ENCODE results near the gene KCNAB1. TPM values are rescaled to one million over a fixed set of nuclear protein-coding genes. Genes with fewer than 3 reads are reported as not detected.

The KCNAB1 gene
- total RNA-seq, 2 donors from 2014 or later: 0.49 to 0.81 TPM

DNA sequence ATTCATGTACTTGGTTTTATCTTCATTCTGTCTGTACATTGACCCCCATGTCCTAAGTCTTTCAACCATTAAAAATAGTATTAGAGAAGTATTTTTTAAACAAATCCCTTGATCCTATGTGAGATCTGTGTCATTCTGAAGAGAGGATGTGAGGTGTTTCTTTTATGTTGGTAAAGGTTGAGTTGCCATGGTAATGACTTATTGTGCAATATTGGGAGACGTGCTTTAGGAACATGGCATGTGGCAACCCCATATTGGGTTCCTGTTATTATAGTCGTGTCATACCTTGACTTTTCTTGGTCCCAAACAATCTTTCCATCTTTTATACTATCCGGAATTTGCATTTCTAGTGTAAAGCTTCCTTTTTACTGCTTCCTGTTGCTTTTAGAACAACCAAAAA is 203.1 kb downstream of the KCNAB1 start:
- DNase-seq: no peak
- H3K9me3 Mint-ChIP-seq: no peaks in the 10 kb centered on the region
- no peak overlapping the region for H3K27ac ChIP-seq (ENCODE audit: low read depth, low read length)
- no peak overlapping the region for H3K9ac ChIP-seq (ENCODE audit: extremely low read depth, low read length, poor library complexity, severe bottlenecking)
- H3K36me3 Mint-ChIP-seq (ENCODE audit: low read depth): no peaks in the 10 kb centered on the region
- H3K4me1 Mint-ChIP-seq: no peaks in the 10 kb centered on the region
- no peaks in the 10 kb centered on the region for H3K9me3 ChIP-seq (ENCODE audit: control insufficient read depth, low read length)
- H3K4me3 ChIP-seq (ENCODE audit: low read length): no peak overlapping the region
- H3K4me3 Mint-ChIP-seq: no peak overlapping the region
- H3K27me3 ChIP-seq (ENCODE audit: control insufficient read depth, insufficient read depth, low read length, poor library complexity, severe bottlenecking): no peaks in the 10 kb centered on the region
- H3K27ac Mint-ChIP-seq: no peak overlapping the region
- H3K36me3 ChIP-seq (ENCODE audit: control insufficient read depth, insufficient read depth, low read length): no peaks in the 10 kb centered on the region
- TF ChIP-seq, protein P1, sequence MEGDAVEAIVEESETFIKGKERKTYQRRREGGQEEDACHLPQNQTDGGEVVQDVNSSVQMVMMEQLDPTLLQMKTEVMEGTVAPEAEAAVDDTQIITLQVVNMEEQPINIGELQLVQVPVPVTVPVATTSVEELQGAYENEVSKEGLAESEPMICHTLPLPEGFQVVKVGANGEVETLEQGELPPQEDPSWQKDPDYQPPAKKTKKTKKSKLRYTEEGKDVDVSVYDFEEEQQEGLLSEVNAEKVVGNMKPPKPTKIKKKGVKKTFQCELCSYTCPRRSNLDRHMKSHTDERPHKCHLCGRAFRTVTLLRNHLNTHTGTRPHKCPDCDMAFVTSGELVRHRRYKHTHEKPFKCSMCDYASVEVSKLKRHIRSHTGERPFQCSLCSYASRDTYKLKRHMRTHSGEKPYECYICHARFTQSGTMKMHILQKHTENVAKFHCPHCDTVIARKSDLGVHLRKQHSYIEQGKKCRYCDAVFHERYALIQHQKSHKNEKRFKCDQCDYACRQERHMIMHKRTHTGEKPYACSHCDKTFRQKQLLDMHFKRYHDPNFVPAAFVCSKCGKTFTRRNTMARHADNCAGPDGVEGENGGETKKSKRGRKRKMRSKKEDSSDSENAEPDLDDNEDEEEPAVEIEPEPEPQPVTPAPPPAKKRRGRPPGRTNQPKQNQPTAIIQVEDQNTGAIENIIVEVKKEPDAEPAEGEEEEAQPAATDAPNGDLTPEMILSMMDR (conservative IDR thresholded peaks at IDR 0.05): no peak
- no peaks in the 10 kb centered on the region for H3K27me3 Mint-ChIP-seq (ENCODE audit: insufficient read depth)
- WGBS, 2 experiments (ENCODE audit: insufficient coverage in 1 of 2, insufficient read length in 1 of 2): 87 to 94% methylated on average over 2 to 3 of the region's 3 CpGs
- no peaks in the 10 kb centered on the region for H3K4me1 ChIP-seq (ENCODE audit: control insufficient read depth, insufficient read depth, low read length)

DNA sequence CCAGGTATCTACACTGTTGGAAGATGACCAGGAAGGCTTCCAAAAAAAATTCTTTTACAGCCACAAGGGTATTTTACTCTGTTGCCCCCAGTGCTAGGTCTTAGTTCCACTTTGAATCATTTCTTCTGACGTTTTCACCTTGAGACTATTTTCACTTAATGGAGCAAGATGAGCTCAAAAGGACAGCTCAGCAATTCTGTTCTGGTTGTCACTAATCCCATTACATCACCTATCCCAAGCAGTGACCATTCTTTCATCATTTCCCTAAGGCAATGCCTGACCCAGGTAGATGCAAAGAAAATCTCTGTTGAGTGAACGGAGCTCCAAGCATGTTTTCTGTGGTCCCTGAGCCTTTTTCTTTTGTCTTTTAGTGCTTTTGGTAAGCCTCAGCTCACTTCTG is 210.0 kb downstream of the KCNAB1 start:
- no peaks in the 10 kb centered on the region for H3K9me3 Mint-ChIP-seq
- no peaks in the 10 kb centered on the region for H3K4me1 Mint-ChIP-seq
- no peak overlapping the region for H3K27ac ChIP-seq (ENCODE audit: low read depth, low read length)
- H3K27me3 Mint-ChIP-seq (ENCODE audit: insufficient read depth): no peaks in the 10 kb centered on the region
- H3K36me3 Mint-ChIP-seq (ENCODE audit: low read depth): no peaks in the 10 kb centered on the region
- no peaks in the 10 kb centered on the region for H3K4me1 ChIP-seq (ENCODE audit: control insufficient read depth, insufficient read depth, low read length)
- no peak overlapping the region for H3K9ac ChIP-seq (ENCODE audit: extremely low read depth, low read length, poor library complexity, severe bottlenecking)
- WGBS, 2 experiments (ENCODE audit: insufficient coverage in 1 of 2, insufficient read length in 1 of 2): 82 to 100% methylated on average over 2 of the region's 2 CpGs
- H3K9me3 ChIP-seq (ENCODE audit: control insufficient read depth, low read length): no peaks in the 10 kb centered on the region
- no peaks in the 10 kb centered on the region for H3K27me3 ChIP-seq (ENCODE audit: control insufficient read depth, insufficient read depth, low read length, poor library complexity, severe bottlenecking)
- H3K36me3 ChIP-seq (ENCODE audit: control insufficient read depth, insufficient read depth, low read length): no peaks in the 10 kb centered on the region
- H3K27ac Mint-ChIP-seq: no peak overlapping the region
- TF ChIP-seq, protein P1 (conservative IDR thresholded peaks at IDR 0.05): no peak
- H3K4me3 Mint-ChIP-seq: no peak overlapping the region
- no peak for DNase-seq
- no peak overlapping the region for H3K4me3 ChIP-seq (ENCODE audit: low read length)

GRCh38 chr3:156332304-156332703 is 211.9 kb downstream of the KCNAB1 start:
- H3K4me1 Mint-ChIP-seq: no peaks in the 10 kb centered on the region
- H3K9me3 Mint-ChIP-seq: no peaks in the 10 kb centered on the region
- H3K9me3 ChIP-seq (ENCODE audit: control insufficient read depth, low read length): no peaks in the 10 kb centered on the region
- H3K4me3 Mint-ChIP-seq: no peak overlapping the region
- no peak for DNase-seq
- no peak overlapping the region for H3K27ac Mint-ChIP-seq
- H3K36me3 Mint-ChIP-seq (ENCODE audit: low read depth): no peaks in the 10 kb centered on the region
- no peaks in the 10 kb centered on the region for H3K36me3 ChIP-seq (ENCODE audit: control insufficient read depth, insufficient read depth, low read length)
- H3K27ac ChIP-seq (ENCODE audit: low read depth, low read length): no peak overlapping the region
- WGBS, 2 experiments (ENCODE audit: insufficient coverage in 1 of 2, insufficient read length in 1 of 2): 92 to 93% methylated on average over 2 to 3 of the region's 3 CpGs
- H3K27me3 ChIP-seq (ENCODE audit: control insufficient read depth, insufficient read depth, low read length, poor library complexity, severe bottlenecking): no peaks in the 10 kb centered on the region
- H3K9ac ChIP-seq (ENCODE audit: extremely low read depth, low read length, poor library complexity, severe bottlenecking): no peak overlapping the region
- H3K4me1 ChIP-seq (ENCODE audit: control insufficient read depth, insufficient read depth, low read length): no peaks in the 10 kb centered on the region
- TF ChIP-seq, protein P1 (conservative IDR thresholded peaks at IDR 0.05): no peak
- peaks cover under 1% of the 10 kb centered on the region for H3K27me3 Mint-ChIP-seq (ENCODE audit: insufficient read depth)
- no peak overlapping the region for H3K4me3 ChIP-seq (ENCODE audit: low read length)

Data from endodermal cell (in vitro differentiated cells).